Measurements from ENCODE around the gene VAMP8.

Gene VAMP8

GRCh38 chr2:85577386-85578242 lies at the start of gene VAMP8:
TSS of gene VAMP8 (plus strand) at chr2:85577586. CDS start at chr2:85577647, 61 bp downstream.
- no peak for DNase-seq (ENCODE audit: low read depth)
- no peak for TF ChIP-seq CTCF (conservative IDR thresholded peaks at IDR 0.05; ENCODE audit: low read depth, low read length)

GRCh38 chr2:85527787-85528186 lies 49.6 kb upstream of the VAMP8 start:
- no peak for DNase-seq (ENCODE audit: low read depth)
- TF ChIP-seq CTCF (conservative IDR thresholded peaks at IDR 0.05; ENCODE audit: low read depth, low read length), result no peak
- H3K4me3 ChIP-seq (ENCODE audit: low read depth, low read length), result no peak overlapping the region

More at GRCh38 chr2:85577386-85578242, at the start of gene VAMP8:
- no peak within 1 kb of the TSS for H3K4me3 ChIP-seq (ENCODE audit: low read depth, low read length)

GRCh38 chr2:85528355-85528754 lies 49.0 kb upstream of the VAMP8 start:
- H3K4me3 ChIP-seq (ENCODE audit: low read depth, low read length), result no peak overlapping the region

GRCh38 chr2:85529809-85530208 lies 47.6 kb upstream of the VAMP8 start:
- DNase-seq (ENCODE audit: low read depth), result no peak
- no peak overlapping the region for H3K4me3 ChIP-seq (ENCODE audit: low read depth, low read length)
- no peak for TF ChIP-seq CTCF (conservative IDR thresholded peaks at IDR 0.05; ENCODE audit: low read depth, low read length)

More at GRCh38 chr2:85528355-85528754, 49.0 kb upstream of the VAMP8 start:
- TF ChIP-seq CTCF (conservative IDR thresholded peaks at IDR 0.05; ENCODE audit: low read depth, low read length), result no peak
- no peak for DNase-seq (ENCODE audit: low read depth)

- no peak overlapping the region for H3K4me3 ChIP-seq (ENCODE audit: low read depth, low read length)
- DNase-seq (ENCODE audit: low read depth), result no peak
- TF ChIP-seq CTCF (conservative IDR thresholded peaks at IDR 0.05; ENCODE audit: low read depth, low read length), result no peak
Observed at GRCh38 chr2:85531589-85531988, 45.8 kb upstream of the VAMP8 start.

GRCh38 chr2:85534099-85534498 lies 43.3 kb upstream of the VAMP8 start:
- TF ChIP-seq CTCF (conservative IDR thresholded peaks at IDR 0.05; ENCODE audit: low read depth, low read length), result no peak
- DNase-seq (ENCODE audit: low read depth), result no peak
- no peak overlapping the region for H3K4me3 ChIP-seq (ENCODE audit: low read depth, low read length)

- DNase-seq (ENCODE audit: low read depth), result no peak
- no peak overlapping the region for H3K4me3 ChIP-seq (ENCODE audit: low read depth, low read length)
Observed at GRCh38 chr2:85534881-85535280, 42.5 kb upstream of the VAMP8 start.

More at GRCh38 chr2:85534881-85535280, 42.5 kb upstream of the VAMP8 start:
- TF ChIP-seq CTCF (conservative IDR thresholded peaks at IDR 0.05; ENCODE audit: low read depth, low read length), result no peak

All from choroid plexus epithelial cell (primary cell).